ENCODE data around the gene SERTAD2. TPM values are rescaled to one million over a fixed set of nuclear protein-coding genes. Genes with fewer than 3 reads are reported as not detected.

Gene SERTAD2
- total and polyA plus RNA-seq, 2 of the 4 experiments (the other 2 are of a cell fraction) = 5.0 to 11.0 TPM

GRCh38 chr2:64646007-64646880 is 7.5 kb downstream of the SERTAD2 start:
- in situ Hi-C loops (cut with MboI; ENCODE audit: low sequenced_read_pairs) = no loop called here
- H3K4me1 ChIP-seq (ENCODE audit: control insufficient read depth, insufficient read depth, low read length) = peaks cover 8% of the 10 kb centered on the region
- H3K27ac ChIP-seq (ENCODE audit: insufficient read depth, low read length) = no peak overlapping the region
- TF ChIP-seq MXI1 (IDR thresholded peaks at IDR 0.05; ENCODE audit: borderline replicate concordance, low read depth, low read length) = no peak
- TF ChIP-seq, protein P1, sequence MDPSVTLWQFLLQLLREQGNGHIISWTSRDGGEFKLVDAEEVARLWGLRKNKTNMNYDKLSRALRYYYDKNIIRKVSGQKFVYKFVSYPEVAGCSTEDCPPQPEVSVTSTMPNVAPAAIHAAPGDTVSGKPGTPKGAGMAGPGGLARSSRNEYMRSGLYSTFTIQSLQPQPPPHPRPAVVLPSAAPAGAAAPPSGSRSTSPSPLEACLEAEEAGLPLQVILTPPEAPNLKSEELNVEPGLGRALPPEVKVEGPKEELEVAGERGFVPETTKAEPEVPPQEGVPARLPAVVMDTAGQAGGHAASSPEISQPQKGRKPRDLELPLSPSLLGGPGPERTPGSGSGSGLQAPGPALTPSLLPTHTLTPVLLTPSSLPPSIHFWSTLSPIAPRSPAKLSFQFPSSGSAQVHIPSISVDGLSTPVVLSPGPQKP (IDR thresholded peaks at IDR 0.05; ENCODE audit: borderline replicate concordance, low read depth, low read length) = no peak
- no peak for TF ChIP-seq MAFK (IDR thresholded peaks at IDR 0.05; ENCODE audit: low read depth, low read length)
- TF ChIP-seq SMC3 (IDR thresholded peaks at IDR 0.05; ENCODE audit: low read depth, low read length) = peak; percentile 96
- TF ChIP-seq, protein P2, sequence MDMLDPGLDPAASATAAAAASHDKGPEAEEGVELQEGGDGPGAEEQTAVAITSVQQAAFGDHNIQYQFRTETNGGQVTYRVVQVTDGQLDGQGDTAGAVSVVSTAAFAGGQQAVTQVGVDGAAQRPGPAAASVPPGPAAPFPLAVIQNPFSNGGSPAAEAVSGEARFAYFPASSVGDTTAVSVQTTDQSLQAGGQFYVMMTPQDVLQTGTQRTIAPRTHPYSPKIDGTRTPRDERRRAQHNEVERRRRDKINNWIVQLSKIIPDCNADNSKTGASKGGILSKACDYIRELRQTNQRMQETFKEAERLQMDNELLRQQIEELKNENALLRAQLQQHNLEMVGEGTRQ (IDR thresholded peaks at IDR 0.05; ENCODE audit: low read depth, low read length) = no peak
- no peak for TF ChIP-seq NFE2L2 (IDR thresholded peaks at IDR 0.05; ENCODE audit: low read depth, low read length)
- TF ChIP-seq POLR2A (IDR thresholded peaks at IDR 0.05; ENCODE audit: low read depth, low read length) = peak; percentile 39; the same call in 1 of the 2 replicates
- TF ChIP-seq RAD21 (IDR thresholded peaks at IDR 0.05; ENCODE audit: low read length) = peak; percentile 89
- no peak for TF ChIP-seq MAZ (IDR thresholded peaks at IDR 0.05; ENCODE audit: borderline replicate concordance, low read depth, low read length)
- TF ChIP-seq RFX5 (IDR thresholded peaks at IDR 0.05; ENCODE audit: low read depth, low read length) = no peak
- TF ChIP-seq BHLHE40 (IDR thresholded peaks at IDR 0.05; ENCODE audit: low read depth, low read length) = no peak
- TF ChIP-seq CTCF (conservative IDR thresholded peaks at IDR 0.05; ENCODE audit: low read depth, low read length) = peak; percentile 92
- no peak for TF ChIP-seq FOS (IDR thresholded peaks at IDR 0.05; ENCODE audit: low read depth, low read length)
- TF ChIP-seq CHD1 (IDR thresholded peaks at IDR 0.05; ENCODE audit: low read depth, low read length) = no peak

More at GRCh38 chr2:64646007-64646880, 7.5 kb downstream of the SERTAD2 start:
- no peak overlapping the region for H3K23ac ChIP-seq (ENCODE audit: low read depth, low read length)
- no peak overlapping the region for H2AFZ ChIP-seq (replicated peaks; ENCODE audit: low read length, poor library complexity)
- no peak overlapping the region for H3K56ac ChIP-seq (ENCODE audit: extremely low read depth, insufficient read depth, low read length)
- ChIA-PET POLR2A (ENCODE audit: unreplicated experiment) (interaction anchor here (0.6 kb wide), 2 partner anchors 18 to 102 kb away, joined by 3 to 6 read pairs; no protein-coding TSS in a partner anchor), CTCF (interaction anchor here (0.6 to 3.2 kb wide), 22 partner anchors 10 to 541 kb away, joined by 3 to 21 read pairs (median 4); no protein-coding TSS in a partner anchor)
- H3K18ac ChIP-seq (ENCODE audit: low read depth, low read length) = no peak overlapping the region
- no peak overlapping the region for H3K4ac ChIP-seq (ENCODE audit: low read depth, low read length)
- ATAC-seq (ENCODE audit: low read depth) = 0 out of 2 replicates have a peak, but pooled peaks have one; percentile 18
- peak; percentile 69 for DNase-seq
- peaks cover 19 to 59% of the 10 kb centered on the region in 2 experiments for H3K79me1 ChIP-seq (ENCODE audit: low read depth in 1 of 2, low read length in 2 of 2)
- H3K14ac ChIP-seq (replicated peaks; ENCODE audit: low read depth, low read length) = no peak overlapping the region
- no peaks in the 10 kb centered on the region for H3K9me3 ChIP-seq (ENCODE audit: control insufficient read depth, insufficient read depth, low read length)
- WGBS, 2 experiments (ENCODE audit: extremely low coverage in 2 of 2, insufficient read length in 1 of 2) = no CpG with 5 or more reads among the region's 9 CpGs
- H2BK15ac ChIP-seq (ENCODE audit: low read depth, low read length) = no peak overlapping the region
- BruUV-seq (replicated peaks) = no TSS peak
- H2AK5ac ChIP-seq (ENCODE audit: low read depth, low read length) = no peak overlapping the region
- H4K20me1 ChIP-seq (ENCODE audit: insufficient read depth, low read length) = peaks cover 63% of the 10 kb centered on the region
- no peak overlapping the region for H4K8ac ChIP-seq (ENCODE audit: low read depth in 2 of 2, low read length in 2 of 2)
- dilution Hi-C loops (cut with HindIII; ENCODE audit: low sequenced_read_pairs, unreplicated experiment) = no loop called here
- no peak overlapping the region for H4K5ac ChIP-seq (ENCODE audit: low read depth, low read length)
- H3K4me2 ChIP-seq (ENCODE audit: low read depth, low read length) = no peak overlapping the region
- no peak overlapping the region for H2BK5ac ChIP-seq (ENCODE audit: low read depth, low read length, poor library complexity, severe bottlenecking)
- H2BK20ac ChIP-seq (ENCODE audit: low read depth, low read length) = no peak overlapping the region
- intact Hi-C loops (cut with micrococcal nuclease) = loop anchor here (1.0 to 10.0 kb wide), 3 partner anchors 121 to 399 kb away; no protein-coding TSS in a partner anchor
- peaks cover 15% of the 10 kb centered on the region; the same call in 1 of the 2 replicates for H3K9me1 ChIP-seq (ENCODE audit: insufficient read depth, low read length)
- no peak overlapping the region for H2AK9ac ChIP-seq (replicated peaks; ENCODE audit: low read depth, low read length, poor library complexity)
- no peak overlapping the region for H2BK120ac ChIP-seq (ENCODE audit: low read depth, low read length)
- no peaks in the 10 kb centered on the region for H3K27me3 ChIP-seq (ENCODE audit: control insufficient read depth, insufficient read depth, low read length)
- no peak overlapping the region for H3K9ac ChIP-seq (ENCODE audit: low read depth, low read length)
- no peak overlapping the region for H4K91ac ChIP-seq (ENCODE audit: insufficient read depth, low read depth, low read length)
- no peak overlapping the region for H3K4me3 ChIP-seq (ENCODE audit: insufficient read depth, low read depth, low read length)
- H3K36me3 ChIP-seq (ENCODE audit: control insufficient read depth, insufficient read depth, low read length) = no peaks in the 10 kb centered on the region
